Hepatocyte (in vitro differentiated cells): Measurements from ENCODE around the gene CNTNAP2.

Experiments used
- EZH2 ChIP-seq: fragments of 200-600 bp; sonication (generic); IDR thresholded peaks from 2 replicates; pipeline ENCODE4 v1.6.1; 2016; ENCODE audit warnings: antibody characterized with exemption, mild to moderate bottlenecking, borderline replicate concordance
- EZH2phosphoT487 ChIP-seq: fragments of 200-600 bp; sonication (generic); IDR thresholded peaks from one replicate; pipeline ENCODE4 v1.6.1; 2018; ENCODE audit warnings: antibody characterized with exemption, mild to moderate bottlenecking, low read depth, moderate library complexity; ENCODE audit not compliant: unreplicated experiment, severe bottlenecking
- TF ChIP-seq, protein P1 (sequence below): fragments of 200-600 bp; sonication (generic); IDR thresholded peaks from 2 replicates; pipeline ENCODE4 v1.5.1; 2016; ENCODE audit warnings: antibody characterized with exemption, mild to moderate bottlenecking; ENCODE audit not compliant: poor library complexity

DNA sequence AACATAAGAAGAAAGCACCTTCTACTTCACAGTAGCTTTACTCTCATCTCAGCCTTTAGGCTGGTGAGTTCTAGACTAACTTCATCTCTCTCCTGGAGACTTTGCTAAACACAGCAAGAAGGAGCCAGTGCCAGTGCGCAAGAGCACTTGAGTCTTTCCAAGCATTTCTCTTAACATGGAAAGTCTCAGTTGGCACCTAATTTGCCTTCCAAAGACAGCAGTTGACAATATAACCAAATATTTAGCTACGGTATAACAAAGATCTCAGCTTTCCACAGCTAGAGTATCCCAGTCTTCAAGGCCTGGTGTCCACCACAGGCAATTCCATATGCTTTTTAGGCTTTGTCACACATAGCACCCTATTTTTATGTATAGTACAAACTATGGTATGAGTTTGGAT lies 1204.9 kb downstream of the CNTNAP2 start:
- TF ChIP-seq, protein P1, sequence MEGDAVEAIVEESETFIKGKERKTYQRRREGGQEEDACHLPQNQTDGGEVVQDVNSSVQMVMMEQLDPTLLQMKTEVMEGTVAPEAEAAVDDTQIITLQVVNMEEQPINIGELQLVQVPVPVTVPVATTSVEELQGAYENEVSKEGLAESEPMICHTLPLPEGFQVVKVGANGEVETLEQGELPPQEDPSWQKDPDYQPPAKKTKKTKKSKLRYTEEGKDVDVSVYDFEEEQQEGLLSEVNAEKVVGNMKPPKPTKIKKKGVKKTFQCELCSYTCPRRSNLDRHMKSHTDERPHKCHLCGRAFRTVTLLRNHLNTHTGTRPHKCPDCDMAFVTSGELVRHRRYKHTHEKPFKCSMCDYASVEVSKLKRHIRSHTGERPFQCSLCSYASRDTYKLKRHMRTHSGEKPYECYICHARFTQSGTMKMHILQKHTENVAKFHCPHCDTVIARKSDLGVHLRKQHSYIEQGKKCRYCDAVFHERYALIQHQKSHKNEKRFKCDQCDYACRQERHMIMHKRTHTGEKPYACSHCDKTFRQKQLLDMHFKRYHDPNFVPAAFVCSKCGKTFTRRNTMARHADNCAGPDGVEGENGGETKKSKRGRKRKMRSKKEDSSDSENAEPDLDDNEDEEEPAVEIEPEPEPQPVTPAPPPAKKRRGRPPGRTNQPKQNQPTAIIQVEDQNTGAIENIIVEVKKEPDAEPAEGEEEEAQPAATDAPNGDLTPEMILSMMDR, result no peak
- TF ChIP-seq EZH2 (no peak), EZH2phosphoT487 (no peak)
